WERI-Rb-1 (cell line): ENCODE measurements around the gene NEIL1.

Experiments used
- DNase-seq: peaks from one replicate; pipeline ENCODE4 v3.0.0-alpha.2; 2020
- H3K27ac ChIP-seq: fragments of 250-450 bp; sonication (Bioruptor Pico); 2 replicates; pipeline ENCODE4 v1.5.1; 2020; ENCODE audit warnings: mild to moderate bottlenecking, moderate library complexity
- H3K27me3 ChIP-seq: fragments of 250-450 bp; sonication (Bioruptor Pico); 2 replicates; pipeline ENCODE4 v1.5.1; 2021; ENCODE audit warnings: mild to moderate bottlenecking, low read depth, moderate library complexity; ENCODE audit not compliant: insufficient read depth, severe bottlenecking
- H3K36me3 ChIP-seq: fragments of 250-450 bp; sonication (Bioruptor Pico); 2 replicates; pipeline ENCODE4 v1.5.1; 2020; ENCODE audit warnings: mild to moderate bottlenecking, moderate library complexity
- H3K4me3 ChIP-seq: 2 replicates; pipeline ENCODE4 v1.5.1; 2011; ENCODE audit warnings: low read depth, mild to moderate bottlenecking, control low read depth, low read length
- H3K9me3 ChIP-seq: fragments of 250-450 bp; sonication (Bioruptor Pico); 2 replicates; pipeline ENCODE4 v1.5.1; 2021; ENCODE audit warnings: mild to moderate bottlenecking, moderate library complexity; ENCODE audit not compliant: severe bottlenecking
- TF ChIP-seq, protein P1 (sequence below): IDR thresholded peaks from 2 replicates; pipeline ENCODE4 v1.5.1; 2011; ENCODE audit warnings: low read depth, mild to moderate bottlenecking, control low read depth, inconsistent platforms, low read length

NEIL1 gene

DNA sequence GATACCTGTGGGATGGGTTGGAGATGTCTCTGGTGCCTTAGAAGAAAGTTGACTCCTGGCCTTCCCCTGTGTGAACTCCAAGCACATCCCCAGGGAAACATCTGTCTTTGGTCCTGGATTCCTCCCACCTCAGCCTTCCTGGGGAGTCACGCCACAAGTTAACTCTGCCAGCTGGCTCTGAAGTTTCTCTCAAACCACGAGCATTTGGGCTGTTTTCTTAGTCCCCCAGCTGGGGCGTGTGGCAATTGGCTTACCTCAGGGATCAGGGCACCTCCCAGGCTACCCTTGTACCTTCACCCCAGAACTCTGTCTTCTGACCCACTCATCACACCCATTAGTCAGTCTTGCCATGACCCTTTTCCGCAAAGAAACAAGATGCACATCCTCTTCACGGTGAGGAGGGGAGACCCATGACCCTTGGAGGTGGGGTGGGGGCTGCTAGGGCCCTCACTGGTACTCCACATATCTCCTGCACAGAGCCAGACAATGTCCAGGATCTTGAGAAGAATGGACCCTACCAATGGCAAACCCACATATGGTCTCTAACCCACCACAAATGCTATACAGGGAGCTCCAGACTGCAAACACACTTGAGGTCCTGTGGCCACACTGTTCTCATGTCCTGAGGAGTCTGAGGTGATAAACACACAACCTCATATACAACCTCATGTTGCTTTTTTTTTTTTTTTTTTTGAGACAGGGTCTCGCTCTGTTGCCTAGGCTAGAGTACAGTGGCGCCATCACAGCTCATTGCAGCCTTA, 3.9 kb downstream of the NEIL1 start:
- H3K27me3 ChIP-seq = no peaks in the 10 kb centered on the region
- DNase-seq = no peak
- H3K36me3 ChIP-seq = no peaks in the 10 kb centered on the region; the same call in 1 of the 2 replicates
- no peak overlapping the region for H3K4me3 ChIP-seq
- TF ChIP-seq, protein P1, sequence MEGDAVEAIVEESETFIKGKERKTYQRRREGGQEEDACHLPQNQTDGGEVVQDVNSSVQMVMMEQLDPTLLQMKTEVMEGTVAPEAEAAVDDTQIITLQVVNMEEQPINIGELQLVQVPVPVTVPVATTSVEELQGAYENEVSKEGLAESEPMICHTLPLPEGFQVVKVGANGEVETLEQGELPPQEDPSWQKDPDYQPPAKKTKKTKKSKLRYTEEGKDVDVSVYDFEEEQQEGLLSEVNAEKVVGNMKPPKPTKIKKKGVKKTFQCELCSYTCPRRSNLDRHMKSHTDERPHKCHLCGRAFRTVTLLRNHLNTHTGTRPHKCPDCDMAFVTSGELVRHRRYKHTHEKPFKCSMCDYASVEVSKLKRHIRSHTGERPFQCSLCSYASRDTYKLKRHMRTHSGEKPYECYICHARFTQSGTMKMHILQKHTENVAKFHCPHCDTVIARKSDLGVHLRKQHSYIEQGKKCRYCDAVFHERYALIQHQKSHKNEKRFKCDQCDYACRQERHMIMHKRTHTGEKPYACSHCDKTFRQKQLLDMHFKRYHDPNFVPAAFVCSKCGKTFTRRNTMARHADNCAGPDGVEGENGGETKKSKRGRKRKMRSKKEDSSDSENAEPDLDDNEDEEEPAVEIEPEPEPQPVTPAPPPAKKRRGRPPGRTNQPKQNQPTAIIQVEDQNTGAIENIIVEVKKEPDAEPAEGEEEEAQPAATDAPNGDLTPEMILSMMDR = no peak
- H3K9me3 ChIP-seq = no peaks in the 10 kb centered on the region
- H3K27ac ChIP-seq = no peak overlapping the region

DNA sequence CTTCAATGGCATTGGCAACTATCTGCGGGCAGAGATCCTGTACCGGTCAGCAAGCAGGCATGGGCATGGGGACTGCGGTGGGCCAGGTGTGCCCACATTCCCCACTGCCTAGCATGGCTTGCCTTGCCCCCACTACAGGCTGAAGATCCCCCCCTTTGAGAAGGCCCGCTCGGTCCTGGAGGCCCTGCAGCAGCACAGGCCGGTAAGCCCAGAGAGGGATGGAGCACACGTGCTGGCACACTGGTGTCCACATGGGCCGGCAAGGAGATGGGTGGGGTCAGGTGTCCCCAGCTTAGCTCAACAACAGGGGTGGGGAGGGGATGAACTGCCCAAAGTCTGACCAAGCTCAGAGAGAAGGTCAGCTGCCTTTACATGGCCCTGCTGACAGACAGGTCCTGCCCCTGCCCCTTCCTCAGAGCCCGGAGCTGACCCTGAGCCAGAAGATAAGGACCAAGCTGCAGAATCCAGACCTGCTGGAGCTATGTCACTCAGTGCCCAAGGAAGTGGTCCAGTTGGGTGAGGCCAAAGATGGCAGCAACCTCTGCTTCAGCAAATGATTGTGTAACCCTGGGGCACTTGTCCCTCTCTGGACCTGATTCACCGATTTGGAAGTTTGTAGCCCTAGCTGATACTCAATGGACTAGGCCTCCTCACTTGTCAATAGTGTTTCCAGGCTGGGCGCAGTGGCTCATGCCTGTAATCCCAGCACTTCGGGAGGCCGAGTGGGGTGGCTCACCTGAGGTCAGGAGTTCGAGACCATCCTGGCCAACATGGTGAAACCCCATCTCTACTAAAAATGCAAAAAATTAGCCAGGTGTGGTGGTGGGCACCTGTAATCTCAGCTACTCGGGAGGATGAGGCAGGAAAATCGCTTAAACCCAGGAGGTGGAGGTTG, 5.6 kb downstream of the NEIL1 start:
- Histone ChIP-seq H3K27ac (no peak overlapping the region), H3K9me3 (no peaks in the 10 kb centered on the region), H3K4me3 (no peak overlapping the region), H3K27me3 (no peaks in the 10 kb centered on the region), H3K36me3 (no peaks in the 10 kb centered on the region; the same call in 1 of the 2 replicates)
- TF ChIP-seq, protein P1 = no peak
- DNase-seq = no peak

DNA sequence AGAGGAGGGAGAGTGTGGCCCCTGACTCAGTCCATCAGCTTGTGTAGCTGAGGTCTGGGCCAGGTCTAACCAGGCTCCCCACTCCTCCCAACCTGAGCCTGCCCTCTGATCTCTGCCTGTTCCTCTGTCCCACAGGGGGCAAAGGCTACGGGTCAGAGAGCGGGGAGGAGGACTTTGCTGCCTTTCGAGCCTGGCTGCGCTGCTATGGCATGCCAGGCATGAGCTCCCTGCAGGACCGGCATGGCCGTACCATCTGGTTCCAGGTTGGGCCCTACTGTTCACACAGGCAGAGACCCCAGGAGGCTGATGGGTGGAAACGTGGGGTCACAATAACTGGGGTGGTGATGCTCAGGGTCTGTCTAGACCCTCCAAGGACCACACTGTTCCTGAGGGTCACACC, 6.8 kb downstream of the NEIL1 start:
- Histone ChIP-seq H3K36me3 (peaks cover 5% of the 10 kb centered on the region; the same call in 1 of the 2 replicates), H3K4me3 (no peak overlapping the region), H3K9me3 (no peaks in the 10 kb centered on the region), H3K27ac (no peak overlapping the region), H3K27me3 (no peaks in the 10 kb centered on the region)
- TF ChIP-seq, protein P1 = no peak
- DNase-seq = no peak

DNA sequence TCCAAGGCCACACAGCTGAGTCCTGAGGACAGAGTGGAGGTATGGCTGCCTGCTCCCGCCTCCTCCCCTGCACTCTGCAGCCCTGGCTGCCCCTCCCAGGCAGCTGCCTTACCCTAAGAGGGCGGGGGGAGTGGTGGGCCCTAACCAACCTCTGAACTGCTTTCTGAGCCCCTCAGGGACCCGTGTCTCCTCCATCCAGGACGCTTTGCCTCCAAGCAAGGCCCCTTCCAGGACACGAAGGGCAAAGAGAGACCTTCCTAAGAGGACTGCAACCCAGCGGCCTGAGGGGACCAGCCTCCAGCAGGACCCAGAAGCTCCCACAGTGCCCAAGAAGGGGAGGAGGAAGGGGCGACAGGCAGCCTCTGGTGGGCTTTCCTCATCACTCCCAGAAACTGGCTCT, 7.6 kb downstream of the NEIL1 start:
- Histone ChIP-seq H3K36me3 (peaks cover 5% of the 10 kb centered on the region; the same call in 1 of the 2 replicates), H3K27ac (no peak overlapping the region), H3K27me3 (no peaks in the 10 kb centered on the region), H3K9me3 (no peaks in the 10 kb centered on the region), H3K4me3 (no peak overlapping the region)
- no peak for DNase-seq
- TF ChIP-seq, protein P1 = no peak

DNA sequence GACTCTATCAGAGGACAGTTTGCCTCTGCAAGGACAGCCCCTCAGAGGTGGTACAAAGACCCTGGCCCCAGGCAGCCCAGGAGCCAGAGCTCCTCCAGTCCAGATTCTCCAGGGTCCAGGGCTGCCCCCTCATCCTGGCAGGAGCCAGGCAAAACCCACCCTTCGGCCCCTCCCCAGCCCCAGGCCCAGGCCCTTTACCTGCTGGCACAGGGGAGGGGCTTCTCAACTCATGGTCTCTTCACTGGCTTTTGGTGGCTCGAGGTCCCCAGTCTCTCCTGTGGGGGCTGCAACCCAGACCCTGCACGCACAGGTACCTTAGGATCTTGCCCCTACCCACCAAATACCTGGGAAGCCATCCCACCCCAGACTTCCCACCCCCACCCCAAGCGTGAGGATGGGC, 8.5 kb downstream of the NEIL1 start:
- no peaks in the 10 kb centered on the region for H3K9me3 ChIP-seq
- DNase-seq = no peak
- TF ChIP-seq, protein P1 = no peak
- H3K27ac ChIP-seq = no peak overlapping the region
- H3K4me3 ChIP-seq = no peak overlapping the region
- H3K36me3 ChIP-seq = peaks cover 5% of the 10 kb centered on the region; the same call in 1 of the 2 replicates
- no peaks in the 10 kb centered on the region for H3K27me3 ChIP-seq
